ENCODE data around the gene PHGDH.

Gene PHGDH

GRCh38 chr1:119790451-119791198 is 78.9 kb downstream of the PHGDH start:
- no peak for DNase-seq (ENCODE audit: low read depth, low spot score)

- DNase-seq (ENCODE audit: low read depth, low spot score) = no peak
These were observed 79.6 kb downstream of the PHGDH start for GRCh38 chr1:119791377-119791776.
